Neural progenitor cell (in vitro differentiated cells): ENCODE measurements around the gene PRDM16.

Experiments used
- EZH2phosphoT487 ChIP-seq: fragments of 200-600 bp; sonication (generic); IDR thresholded peaks from 2 replicates; pipeline ENCODE4 v1.6.1; 2017; ENCODE audit warnings: antibody characterized with exemption
- TF ChIP-seq, protein P1 (sequence below): fragments of 200-600 bp; sonication (generic); IDR thresholded peaks from 2 replicates; pipeline ENCODE4 v1.5.1; 2017; ENCODE audit warnings: antibody characterized with exemption, mild to moderate bottlenecking

DNA sequence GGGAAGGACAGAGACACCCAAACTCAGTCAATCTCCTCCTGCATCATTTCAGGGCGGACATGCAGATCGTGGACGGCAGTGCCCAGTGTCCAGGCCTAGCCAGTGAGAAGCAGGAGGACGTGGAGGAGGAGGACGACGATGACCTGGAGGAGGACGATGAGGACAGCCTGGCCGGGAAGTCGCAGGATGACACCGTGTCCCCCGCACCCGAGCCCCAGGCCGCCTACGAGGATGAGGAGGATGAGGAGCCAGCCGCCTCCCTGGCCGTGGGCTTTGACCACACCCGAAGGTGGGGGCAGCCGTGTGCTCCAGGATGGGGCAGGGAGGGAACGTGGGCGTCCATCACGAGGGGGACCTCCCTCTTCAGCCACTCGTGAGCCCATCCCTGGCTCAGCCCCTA is 361.8 kb downstream of the PRDM16 start:
- TF ChIP-seq, protein P1, sequence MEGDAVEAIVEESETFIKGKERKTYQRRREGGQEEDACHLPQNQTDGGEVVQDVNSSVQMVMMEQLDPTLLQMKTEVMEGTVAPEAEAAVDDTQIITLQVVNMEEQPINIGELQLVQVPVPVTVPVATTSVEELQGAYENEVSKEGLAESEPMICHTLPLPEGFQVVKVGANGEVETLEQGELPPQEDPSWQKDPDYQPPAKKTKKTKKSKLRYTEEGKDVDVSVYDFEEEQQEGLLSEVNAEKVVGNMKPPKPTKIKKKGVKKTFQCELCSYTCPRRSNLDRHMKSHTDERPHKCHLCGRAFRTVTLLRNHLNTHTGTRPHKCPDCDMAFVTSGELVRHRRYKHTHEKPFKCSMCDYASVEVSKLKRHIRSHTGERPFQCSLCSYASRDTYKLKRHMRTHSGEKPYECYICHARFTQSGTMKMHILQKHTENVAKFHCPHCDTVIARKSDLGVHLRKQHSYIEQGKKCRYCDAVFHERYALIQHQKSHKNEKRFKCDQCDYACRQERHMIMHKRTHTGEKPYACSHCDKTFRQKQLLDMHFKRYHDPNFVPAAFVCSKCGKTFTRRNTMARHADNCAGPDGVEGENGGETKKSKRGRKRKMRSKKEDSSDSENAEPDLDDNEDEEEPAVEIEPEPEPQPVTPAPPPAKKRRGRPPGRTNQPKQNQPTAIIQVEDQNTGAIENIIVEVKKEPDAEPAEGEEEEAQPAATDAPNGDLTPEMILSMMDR = no peak
- no peak for TF ChIP-seq EZH2phosphoT487
